HUES64 (cell line): Measurements from ENCODE around the gene SLC5A4.

Experiments used
- H3K27ac ChIP-seq: 2 replicates; pipeline ENCODE4 v1.7.0; 2013; ENCODE audit warnings: low read depth, low read length, inconsistent platforms
- H3K27me3 ChIP-seq: 2 replicates; pipeline ENCODE4 v1.6.1; 2013; ENCODE audit warnings: mild to moderate bottlenecking, low read length; ENCODE audit not compliant: insufficient read depth
- H3K36me3 ChIP-seq: 2 replicates; pipeline ENCODE4 v1.6.1; 2013; ENCODE audit warnings: mild to moderate bottlenecking, low read length; ENCODE audit not compliant: insufficient read depth
- H3K4me1 ChIP-seq: 2 replicates; pipeline ENCODE4 v1.6.1; 2013; ENCODE audit warnings: mild to moderate bottlenecking, low read length, moderate library complexity; ENCODE audit not compliant: insufficient read depth
- H3K4me3 ChIP-seq: 2 replicates; pipeline ENCODE4 v1.5.1; 2013; ENCODE audit warnings: mild to moderate bottlenecking, low read length, moderate library complexity
- H3K9ac ChIP-seq: 2 replicates; pipeline ENCODE4 v1.6.1; 2013; ENCODE audit warnings: mild to moderate bottlenecking, low read depth, low read length
- H3K9me3 ChIP-seq: 2 replicates; pipeline ENCODE4 v1.6.1; 2013; ENCODE audit warnings: low read depth, low read length; ENCODE audit not compliant: insufficient read depth
- WGBS: fragments of 150-250, 120-280 bp; methylation state at CpG from one replicate; pipeline ENCODE4 v1.1.7; 2013; ENCODE audit warnings: missing lambda C conversion rate; 5-methylcytosine and 5-hydroxymethylcytosine counted together

Gene SLC5A4

DNA sequence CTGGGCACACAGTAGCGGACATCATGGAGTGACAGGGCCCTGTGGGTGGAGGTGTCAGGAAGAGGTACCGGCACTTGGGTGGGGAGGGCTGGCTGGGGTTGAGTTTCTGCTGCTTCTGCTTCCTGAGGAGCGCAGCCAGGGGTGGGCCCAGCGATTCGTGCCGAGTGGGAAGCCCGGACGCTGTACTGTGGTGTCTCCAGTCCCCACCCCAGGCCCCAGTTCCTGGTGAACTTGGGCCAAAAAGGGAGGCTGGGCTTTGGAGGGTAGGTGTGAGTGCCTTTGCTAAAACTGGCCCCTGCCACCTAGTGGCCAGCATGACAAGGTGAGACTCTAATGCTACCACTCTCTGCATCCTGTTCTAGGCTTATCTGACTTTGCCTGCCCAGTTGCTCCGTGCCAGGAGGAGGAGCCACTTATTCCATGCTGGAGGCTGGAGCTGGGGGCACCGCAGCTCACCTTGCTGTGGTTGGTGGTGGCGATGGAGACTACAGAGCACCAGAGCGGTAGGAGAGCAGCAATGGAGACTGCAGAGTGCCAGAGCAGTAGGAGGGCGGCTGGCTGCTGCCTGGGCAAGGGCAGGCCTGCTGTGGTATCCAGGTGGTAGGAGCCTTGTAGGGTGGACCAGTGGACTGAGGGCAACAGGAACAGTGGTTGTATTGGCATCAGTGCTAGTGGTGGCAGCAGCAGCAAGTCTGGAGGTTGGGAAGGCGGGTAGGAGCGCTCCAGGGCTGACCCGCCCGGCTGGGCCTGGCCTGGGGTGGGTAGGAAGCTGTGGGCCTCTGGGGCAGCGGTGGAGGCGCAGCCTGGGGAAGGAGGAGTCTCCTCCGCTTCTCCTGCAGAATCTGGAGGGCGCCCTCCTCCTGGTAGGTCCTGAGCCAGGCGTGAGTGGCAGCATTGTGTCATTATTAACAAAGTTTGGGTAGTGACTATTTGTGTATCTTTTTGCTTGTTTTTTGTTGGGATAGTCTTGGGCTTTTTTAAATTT is 48.1 kb downstream of the SLC5A4 start:
- Histone ChIP-seq H3K36me3 (no peaks in the 10 kb centered on the region), H3K9me3 (no peaks in the 10 kb centered on the region), H3K27ac (no peak overlapping the region), H3K27me3 (peaks cover 40% of the 10 kb centered on the region), H3K4me3 (no peak overlapping the region), H3K9ac (no peak overlapping the region), H3K4me1 (peaks cover 4% of the 10 kb centered on the region; the same call in 1 of the 2 replicates)
- WGBS = 76% methylated on average over 22 of the region's 22 CpGs

DNA sequence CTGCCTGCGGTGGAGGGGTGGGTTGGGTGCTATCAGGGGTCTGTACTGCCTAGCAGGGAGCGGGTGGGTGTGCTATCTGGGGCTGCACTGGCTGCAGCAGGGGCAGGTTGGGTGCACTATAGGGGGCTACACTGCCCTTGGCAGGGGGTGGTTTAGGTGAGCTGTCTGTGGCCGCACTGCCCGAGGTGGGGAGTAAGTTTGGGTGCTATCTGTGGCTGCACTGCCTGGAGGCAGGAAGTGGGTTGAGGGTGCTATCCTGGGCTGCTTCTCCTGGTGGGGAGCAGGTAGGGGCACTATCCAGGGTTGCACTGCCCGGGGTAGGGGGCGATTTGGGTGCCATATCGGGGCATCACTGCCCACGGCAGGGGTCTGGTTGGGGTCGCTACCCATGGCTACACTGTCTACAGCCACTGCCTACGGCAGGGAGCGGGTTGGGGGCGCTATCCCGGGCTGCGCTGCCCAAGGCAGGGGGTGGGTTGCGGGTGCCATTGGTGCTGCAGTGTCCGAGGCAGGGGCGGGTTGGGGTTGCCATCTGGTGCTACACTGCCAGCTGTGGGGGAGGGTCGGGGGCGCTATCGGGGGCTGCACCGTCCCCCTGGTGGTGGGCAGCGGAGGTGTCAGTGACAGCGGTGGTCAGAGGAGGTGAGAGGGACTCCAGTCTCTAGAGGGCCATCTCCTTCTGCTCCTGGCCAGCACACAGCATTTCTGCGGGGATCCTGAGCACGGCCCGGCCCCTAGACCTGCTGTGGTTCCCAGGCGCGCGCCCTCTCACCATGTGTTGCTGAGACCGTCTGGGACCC is 49.0 kb downstream of the SLC5A4 start:
- Histone ChIP-seq H3K4me3 (no peak overlapping the region), H3K27ac (no peak overlapping the region), H3K36me3 (no peaks in the 10 kb centered on the region), H3K4me1 (peaks cover 4% of the 10 kb centered on the region; the same call in 1 of the 2 replicates), H3K27me3 (peaks cover 43% of the 10 kb centered on the region), H3K9me3 (no peaks in the 10 kb centered on the region), H3K9ac (no peak overlapping the region)
- WGBS = 71% methylated on average over 30 of the region's 30 CpGs

DNA sequence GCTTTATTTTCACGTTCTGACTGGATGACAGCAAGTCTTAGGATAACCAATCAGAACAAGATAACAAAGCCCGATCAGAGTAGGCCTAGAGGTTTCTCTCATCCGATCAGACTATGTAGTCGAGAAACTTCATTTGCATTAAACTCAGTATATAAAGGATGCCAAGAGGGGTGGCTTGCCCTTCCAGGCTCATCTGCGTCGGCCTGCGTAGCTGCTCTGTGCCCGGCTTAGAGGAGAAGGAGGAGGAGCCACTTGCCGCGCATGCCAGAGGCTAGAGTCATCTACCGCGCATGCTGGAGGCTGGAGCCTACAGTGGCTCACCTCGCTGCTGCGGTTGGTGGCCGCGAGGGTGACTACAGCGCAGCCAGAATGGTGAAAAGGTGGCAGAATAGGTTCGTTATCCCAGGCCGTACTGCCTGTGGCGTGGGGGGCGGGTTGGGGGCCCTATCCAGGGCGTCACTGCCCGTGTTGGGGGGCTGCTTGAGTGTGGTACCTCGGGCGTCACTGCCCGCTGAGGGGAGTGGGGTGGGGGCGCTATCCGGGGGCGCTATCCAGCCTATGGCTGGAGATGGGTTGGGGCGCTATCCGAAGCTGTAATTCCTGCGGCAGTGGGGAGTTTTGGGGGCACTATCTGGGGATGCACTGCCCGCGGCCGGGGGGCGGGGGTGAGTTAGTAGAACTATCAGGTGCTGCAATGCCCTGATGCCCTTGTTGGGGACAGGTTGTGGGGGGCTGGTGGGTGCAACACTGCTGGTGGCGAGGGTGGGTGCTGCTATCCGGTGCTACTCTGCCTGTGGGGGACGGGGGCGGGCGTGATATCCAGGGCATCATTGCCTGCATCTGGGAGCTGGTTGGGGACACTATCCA is 50.1 kb downstream of the SLC5A4 start, which contains the start of gene RFPL2:
TSS of gene RFPL2 (minus strand) at position 218 of the 867 bp plus-strand sequence. CDS start 2,622 bp downstream, outside the sequence.
- Histone ChIP-seq H3K36me3 (no peaks in the 10 kb centered on the region), H3K27me3 (peaks cover 43% of the 10 kb centered on the region), H3K4me3 (peak within 1 kb of the TSS; percentile 52), H3K27ac (no peak within 1 kb of the TSS), H3K9ac (no peak within 1 kb of the TSS), H3K9me3 (no peaks in the 10 kb centered on the region), H3K4me1 (peaks cover 4% of the 10 kb centered on the region; the same call in 1 of the 2 replicates)
- 14% methylated on average over 41 of the region's 41 CpGs for WGBS

GRCh38 chr22:32204040-32204855 is 50.9 kb downstream of the SLC5A4 start:
- H3K36me3 ChIP-seq = no peaks in the 10 kb centered on the region
- H3K27ac ChIP-seq = no peak overlapping the region
- H3K27me3 ChIP-seq = peaks cover 43% of the 10 kb centered on the region
- H3K4me1 ChIP-seq = peaks cover 4% of the 10 kb centered on the region; the same call in 1 of the 2 replicates
- H3K4me3 ChIP-seq = peak overlapping the region; percentile 52
- 13% methylated on average over 42 of the region's 42 CpGs for WGBS
- no peaks in the 10 kb centered on the region for H3K9me3 ChIP-seq
- no peak overlapping the region for H3K9ac ChIP-seq

- Histone ChIP-seq H3K4me1 (peaks cover 4% of the 10 kb centered on the region; the same call in 1 of the 2 replicates), H3K9me3 (no peaks in the 10 kb centered on the region), H3K27me3 (peaks cover 43% of the 10 kb centered on the region), H3K9ac (no peak overlapping the region), H3K4me3 (no peak overlapping the region), H3K36me3 (no peaks in the 10 kb centered on the region), H3K27ac (no peak overlapping the region)
- WGBS = 58% methylated on average over 53 of the region's 53 CpGs
Measured at GRCh38 chr22:32203181-32204039, 51.7 kb downstream of the SLC5A4 start.

DNA sequence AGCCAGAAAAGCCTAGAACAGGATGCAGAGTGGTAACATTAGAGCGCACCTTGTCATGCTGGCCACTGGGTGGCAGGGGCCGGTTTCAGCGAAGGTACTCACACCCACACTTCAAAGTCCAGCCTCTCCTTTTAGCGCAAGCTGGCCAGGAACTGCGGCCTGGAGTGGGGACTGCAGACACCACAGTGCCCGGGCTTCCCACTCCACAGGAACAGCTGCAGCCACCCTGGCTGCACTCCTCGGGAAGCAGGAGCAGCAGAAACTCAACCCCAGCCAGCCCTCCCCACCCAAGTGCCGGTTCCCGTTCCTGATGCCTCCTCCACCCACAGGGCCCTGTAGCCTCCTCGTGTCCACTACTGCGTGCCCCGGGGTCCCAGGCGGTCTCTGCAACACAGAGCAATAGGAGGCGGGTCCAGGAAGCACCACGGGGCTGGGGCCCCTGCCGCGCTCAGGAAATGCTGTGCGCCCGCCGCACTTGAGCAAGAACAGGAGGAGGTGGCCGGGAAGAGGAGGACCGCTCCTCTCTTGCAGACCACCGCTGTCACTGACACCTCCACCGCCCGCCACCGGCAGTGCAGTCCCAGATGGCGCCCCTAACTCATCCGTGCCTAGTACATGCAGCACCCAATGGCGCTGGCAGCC is 52.5 kb downstream of the SLC5A4 start:
- Histone ChIP-seq H3K9ac (no peak overlapping the region), H3K4me1 (peaks cover 4% of the 10 kb centered on the region; the same call in 1 of the 2 replicates), H3K9me3 (no peaks in the 10 kb centered on the region), H3K36me3 (no peaks in the 10 kb centered on the region), H3K4me3 (no peak overlapping the region), H3K27me3 (peaks cover 43% of the 10 kb centered on the region), H3K27ac (no peak overlapping the region)
- WGBS = 25% methylated on average over 29 of the region's 29 CpGs

DNA sequence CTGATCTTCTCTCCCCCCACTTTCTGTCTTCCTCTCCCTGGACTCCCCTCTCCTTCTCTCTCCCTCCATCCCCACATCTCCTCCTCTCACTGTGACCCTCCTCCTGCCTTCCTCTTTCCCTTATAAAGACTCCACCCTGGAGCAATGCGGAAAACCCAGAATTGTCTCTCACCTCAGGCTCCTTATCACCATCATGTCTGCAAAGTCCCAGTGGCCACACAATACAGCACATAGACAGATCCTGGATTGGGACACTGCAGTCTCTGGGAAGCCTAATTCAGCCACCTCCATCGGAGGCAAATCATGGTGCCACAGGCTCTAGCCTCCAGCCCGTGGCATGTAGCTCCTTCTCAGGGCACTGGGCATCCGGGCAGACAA is 53.0 kb downstream of the SLC5A4 start:
- Histone ChIP-seq H3K4me1 (peaks cover 4% of the 10 kb centered on the region; the same call in 1 of the 2 replicates), H3K27me3 (peaks cover 43% of the 10 kb centered on the region), H3K9ac (no peak overlapping the region), H3K27ac (no peak overlapping the region), H3K4me3 (no peak overlapping the region), H3K36me3 (no peaks in the 10 kb centered on the region), H3K9me3 (no peaks in the 10 kb centered on the region)
- WGBS = 29% methylated on average over 4 of the region's 4 CpGs

GRCh38 chr22:32200752-32201151 is 54.4 kb downstream of the SLC5A4 start:
- WGBS = 88% methylated on average over 10 of the region's 10 CpGs
- no peaks in the 10 kb centered on the region for H3K36me3 ChIP-seq
- no peak overlapping the region for H3K9ac ChIP-seq
- H3K9me3 ChIP-seq = no peaks in the 10 kb centered on the region
- H3K4me3 ChIP-seq = no peak overlapping the region
- no peak overlapping the region for H3K27ac ChIP-seq
- peaks cover 39% of the 10 kb centered on the region for H3K27me3 ChIP-seq
- H3K4me1 ChIP-seq = peaks cover 4% of the 10 kb centered on the region; the same call in 1 of the 2 replicates

DNA sequence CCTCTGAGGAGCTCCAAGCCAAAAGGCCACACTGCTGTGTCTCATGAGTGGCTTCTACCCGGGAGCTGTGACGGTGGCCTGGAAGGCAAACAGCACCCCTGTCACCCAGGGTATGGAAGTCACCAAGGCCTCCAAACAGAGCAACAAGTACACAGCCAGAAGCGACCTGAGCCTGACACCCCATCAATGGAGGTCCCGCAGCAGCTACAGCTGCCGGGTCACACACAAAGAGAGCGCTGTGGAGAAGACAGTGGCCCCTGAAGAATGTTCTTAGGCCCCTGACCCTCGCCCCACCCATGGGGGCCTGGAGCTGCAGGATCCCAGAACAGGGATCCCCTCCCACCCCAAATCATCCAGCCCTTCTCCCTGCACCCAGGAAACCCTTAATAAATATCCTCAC is 55.2 kb downstream of the SLC5A4 start:
- H3K4me1 ChIP-seq = peaks cover 4% of the 10 kb centered on the region; the same call in 1 of the 2 replicates
- no peaks in the 10 kb centered on the region for H3K9me3 ChIP-seq
- no peak overlapping the region for H3K4me3 ChIP-seq
- H3K9ac ChIP-seq = no peak overlapping the region
- H3K27ac ChIP-seq = no peak overlapping the region
- no peaks in the 10 kb centered on the region for H3K36me3 ChIP-seq
- H3K27me3 ChIP-seq = peaks cover 34% of the 10 kb centered on the region
- WGBS = 88% methylated on average over 7 of the region's 7 CpGs
